H9 (cell line): ENCODE measurements around the gene SRGAP3. TPM values are rescaled to one million over a fixed set of nuclear protein-coding genes. Genes with fewer than 3 reads are reported as not detected.

ENCODE experiments used
- DNase-seq: peaks from one replicate; pipeline ENCODE4 v3.0.0-alpha.2; 2017
- H2AFZ ChIP-seq: one replicate; pipeline ENCODE4 v1.6.1; 2013; ENCODE audit warnings: mild to moderate bottlenecking, low read length, control low read depth, moderate library complexity
- H2AK5ac ChIP-seq: 2 replicates; pipeline ENCODE4 v1.6.1; 2013; ENCODE audit warnings: low read length, control low read depth, mixed read lengths; ENCODE audit not compliant: insufficient read length
- H2BK120ac ChIP-seq: one replicate; pipeline ENCODE4 v1.6.1; 2013; ENCODE audit warnings: low read depth, mild to moderate bottlenecking, low read length, control low read depth, inconsistent platforms; ENCODE audit not compliant: poor library complexity, severe bottlenecking
- H2BK12ac ChIP-seq: 2 replicates; pipeline ENCODE4 v1.6.1; 2013; ENCODE audit warnings: low read length, control low read depth, mixed read lengths, low read depth; ENCODE audit not compliant: insufficient read length
- H2BK15ac ChIP-seq: 2 replicates; pipeline ENCODE4 v1.6.1; 2013; ENCODE audit warnings: low read depth, low read length, control low read depth
- H2BK20ac ChIP-seq: one replicate; pipeline ENCODE4 v1.6.1; 2013; ENCODE audit warnings: low read depth, mild to moderate bottlenecking, low read length, control low read depth, inconsistent platforms; ENCODE audit not compliant: poor library complexity, severe bottlenecking
- H2BK5ac ChIP-seq: 2 replicates; pipeline ENCODE4 v1.6.1; 2013; ENCODE audit warnings: low read length, control low read depth, mixed read lengths; ENCODE audit not compliant: insufficient read length
- H3K14ac ChIP-seq: 2 replicates; pipeline ENCODE4 v1.6.1; 2013; ENCODE audit warnings: low read length, control low read depth; ENCODE audit not compliant: insufficient read depth
- H3K18ac ChIP-seq: 2 replicates; pipeline ENCODE4 v1.6.1; 2013; ENCODE audit warnings: low read depth, mild to moderate bottlenecking, mixed read lengths, low read length, control low read depth; ENCODE audit not compliant: insufficient read length
- H3K23ac ChIP-seq: 2 replicates; pipeline ENCODE4 v1.6.1; 2013; ENCODE audit warnings: low read length, control low read depth, mixed read lengths, low read depth; ENCODE audit not compliant: insufficient read length
- H3K23me2 ChIP-seq: 2 replicates; pipeline ENCODE4 v1.6.1; 2013; ENCODE audit warnings: low read depth, mild to moderate bottlenecking, mixed read lengths, low read length, control low read depth; ENCODE audit not compliant: insufficient read length, poor library complexity, severe bottlenecking
- H3K27ac ChIP-seq: 2 replicates; pipeline ENCODE4 v1.5.1; 2013; ENCODE audit warnings: low read length, control low read depth, mixed read lengths, low read depth; ENCODE audit not compliant: insufficient read length
- H3K27me3 ChIP-seq: 2 replicates; pipeline ENCODE4 v1.6.1; 2013; ENCODE audit warnings: low read length, control low read depth, inconsistent platforms; ENCODE audit not compliant: insufficient read depth
- H3K4ac ChIP-seq: 2 replicates; pipeline ENCODE4 v1.6.1; 2013; ENCODE audit warnings: low read depth, mild to moderate bottlenecking, control low read depth, inconsistent platforms, low read length, moderate library complexity
- H3K4me1 ChIP-seq: 2 replicates; pipeline ENCODE4 v1.6.1; 2013; ENCODE audit warnings: low read length, control low read depth, inconsistent platforms; ENCODE audit not compliant: insufficient read depth
- H3K4me2 ChIP-seq: 2 replicates; pipeline ENCODE4 v1.6.1; 2013; ENCODE audit warnings: low read length, control low read depth, mixed read lengths; ENCODE audit not compliant: insufficient read length, insufficient read depth
- H3K56ac ChIP-seq: 2 replicates; pipeline ENCODE4 v1.6.1; 2013; ENCODE audit warnings: low read depth, mild to moderate bottlenecking, mixed read lengths, low read length, control low read depth; ENCODE audit not compliant: insufficient read length
- H3K79me1 ChIP-seq: 2 replicates; pipeline ENCODE4 v1.6.1; 2013; ENCODE audit warnings: low read depth, mild to moderate bottlenecking, moderate library complexity, low read length, control low read depth, inconsistent platforms; ENCODE audit not compliant: insufficient read depth, poor library complexity, severe bottlenecking
- H3K79me2 ChIP-seq: 2 replicates; pipeline ENCODE4 v1.6.1; 2013; ENCODE audit warnings: low read length, control low read depth, inconsistent platforms; ENCODE audit not compliant: insufficient read depth
- H3K9ac ChIP-seq: 2 replicates; pipeline ENCODE4 v1.6.1; 2013; ENCODE audit warnings: low read length, control low read depth, mixed read lengths; ENCODE audit not compliant: insufficient read length; ENCODE audit errors: extremely low read depth
- H3K9me3 ChIP-seq: one replicate; pipeline ENCODE4 v1.6.1; 2013; ENCODE audit warnings: low read depth, low read length, inconsistent platforms; ENCODE audit not compliant: control insufficient read depth
- H3T11ph ChIP-seq: one replicate; pipeline ENCODE4 v1.6.1; 2013; ENCODE audit warnings: mild to moderate bottlenecking, low read length, control low read depth, inconsistent platforms
- H4K20me1 ChIP-seq: one replicate; pipeline ENCODE4 v1.6.1; 2013; ENCODE audit not compliant: control insufficient read depth, insufficient read length, insufficient read depth
- H4K5ac ChIP-seq: 2 replicates; pipeline ENCODE4 v1.6.1; 2013; ENCODE audit warnings: low read depth, mild to moderate bottlenecking, mixed read lengths, low read length, control low read depth; ENCODE audit not compliant: insufficient read length
- H4K8ac ChIP-seq: replicated peaks from 2 replicates; pipeline ENCODE4 v1.6.1; 2013; ENCODE audit warnings: low read length, control low read depth, mixed read lengths, low read depth; ENCODE audit not compliant: insufficient read length
- H4K91ac ChIP-seq: 2 replicates; pipeline ENCODE4 v1.6.1; 2013; ENCODE audit warnings: low read depth, mild to moderate bottlenecking, moderate library complexity, mixed read lengths, low read length, control low read depth; ENCODE audit not compliant: insufficient read length
- H3K27ac Mint-ChIP-seq, 3 experiments: 2 replicates in 2 of 3; 3 replicates in 1 of 3; pipeline ENCODE4 v1.8.0; 2020 to 2021; ENCODE audit warnings: mixed read lengths in 3 of 3, mild to moderate bottlenecking in 1 of 3, moderate library complexity in 1 of 3
- H3K27me3 Mint-ChIP-seq: 2 replicates; pipeline ENCODE4 v1.8.0; 2021; ENCODE audit warnings: low read depth, mild to moderate bottlenecking, moderate library complexity, mixed read lengths
- H3K36me3 Mint-ChIP-seq, 3 experiments: 2 replicates in 2 of 3; 3 replicates in 1 of 3; pipeline ENCODE4 v1.8.0; 2020 to 2021; ENCODE audit warnings: low read depth in 3 of 3, mixed read lengths in 3 of 3; ENCODE audit not compliant: insufficient read depth in 1 of 3
- H3K4me1 Mint-ChIP-seq, 2 experiments: 2 replicates each; pipeline ENCODE4 v1.8.0; 2020; ENCODE audit warnings: mixed read lengths in 2 of 2
- H3K4me3 Mint-ChIP-seq, 2 experiments: 2 replicates in 1 of 2; 3 replicates in 1 of 2; pipeline ENCODE4 v1.8.0; 2020 to 2021; ENCODE audit warnings: mild to moderate bottlenecking in 2 of 2, mixed read lengths in 2 of 2, moderate library complexity in 1 of 2
- H3K9me3 Mint-ChIP-seq, 2 experiments: 2 replicates in 1 of 2; 3 replicates in 1 of 2; pipeline ENCODE4 v1.8.0; 2020; ENCODE audit warnings: mild to moderate bottlenecking in 2 of 2, mixed read lengths in 2 of 2, moderate library complexity in 1 of 2
- WGBS: extraction: QIAGEN DNeasy Blood & Tissue Kit; methylation state at CpG from one replicate; pipeline ENCODE4 v1.1.7; 2013; ENCODE audit warnings: missing lambda C conversion rate, low lambda C conversion rate, mixed read lengths; ENCODE audit not compliant: insufficient read length; ENCODE audit errors: extremely low coverage; 5-methylcytosine and 5-hydroxymethylcytosine counted together
- total RNA-seq: library from RNA; stranded (reverse); gene quantifications from 2 replicates; pipeline ENCODE4 v1.2.1, GENCODE V29; 2021
- TF ChIP-seq, protein P1 (sequence below): fragments of 200-600 bp; sonication (generic); conservative IDR thresholded peaks from 3 replicates; pipeline ENCODE4 v1.8.0; 2021; ENCODE audit warnings: antibody characterized with exemption, mild to moderate bottlenecking

Gene SRGAP3
- total RNA-seq, 1 experiment from 2014 or later = 3.4 TPM

DNA sequence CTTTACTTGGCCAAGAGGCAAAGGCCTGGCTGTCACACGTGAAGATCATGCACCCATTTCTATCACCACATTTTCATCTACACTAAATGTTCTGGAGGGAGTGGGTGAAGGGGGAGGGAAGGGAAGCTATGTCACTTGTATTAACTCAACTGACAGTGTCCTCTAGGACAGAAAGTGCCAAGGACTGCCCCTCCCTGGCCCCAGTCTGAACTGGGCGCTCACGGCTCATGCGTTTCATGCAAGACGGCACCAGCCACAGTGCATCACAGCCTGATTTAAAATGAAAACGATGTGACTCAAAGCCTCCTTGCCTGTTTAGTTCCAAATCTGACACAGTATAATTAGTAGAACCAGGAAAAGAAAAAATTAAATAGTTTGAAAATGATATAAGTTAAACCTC lies 265.4 kb downstream of the SRGAP3 start:
- no peak overlapping the region for H3K4me3 Mint-ChIP-seq
- H3K79me2 ChIP-seq = no peaks in the 10 kb centered on the region

More for the DNA sequence above, 265.4 kb downstream of the SRGAP3 start:
- Mint-ChIP-seq H3K27ac (no peak overlapping the region), H3K9me3 (peaks cover 0 to 5% of the 10 kb centered on the region in 2 experiments; a peak in 2 of 5 replicates), H3K4me1 (peaks cover 5 to 6% of the 10 kb centered on the region in 2 experiments), H3K27me3 (peaks cover 16% of the 10 kb centered on the region), H3K36me3 (0 out of 7 replicates have a peak, but pooled peaks cover 0 to 1% (median 0%) of the 10 kb centered on the region in 3 experiments)
- Histone ChIP-seq H3K23me2 (no peaks in the 10 kb centered on the region), H2BK5ac (no peak overlapping the region), H3K23ac (no peak overlapping the region), H4K8ac (no peak overlapping the region), H3K79me1 (no peaks in the 10 kb centered on the region), H3K56ac (no peak overlapping the region), H3K18ac (no peak overlapping the region), H3K9ac (no peak overlapping the region), H3K14ac (no peak overlapping the region), H3K4ac (no peak overlapping the region), H3K4me1 (no peaks in the 10 kb centered on the region), H4K5ac (no peak overlapping the region), H2BK12ac (no peak overlapping the region), H2BK20ac (no peak overlapping the region), H3K9me3 (no peaks in the 10 kb centered on the region), H4K91ac (no peak overlapping the region), H2AK5ac (no peak overlapping the region), H2BK15ac (no peak overlapping the region), H3K27ac (no peak overlapping the region), H2AFZ (no peak overlapping the region), H2BK120ac (no peak overlapping the region), H3T11ph (no peak overlapping the region), H4K20me1 (no peaks in the 10 kb centered on the region), H3K4me2 (no peak overlapping the region), H3K27me3 (no peaks in the 10 kb centered on the region)
- TF ChIP-seq, protein P1, sequence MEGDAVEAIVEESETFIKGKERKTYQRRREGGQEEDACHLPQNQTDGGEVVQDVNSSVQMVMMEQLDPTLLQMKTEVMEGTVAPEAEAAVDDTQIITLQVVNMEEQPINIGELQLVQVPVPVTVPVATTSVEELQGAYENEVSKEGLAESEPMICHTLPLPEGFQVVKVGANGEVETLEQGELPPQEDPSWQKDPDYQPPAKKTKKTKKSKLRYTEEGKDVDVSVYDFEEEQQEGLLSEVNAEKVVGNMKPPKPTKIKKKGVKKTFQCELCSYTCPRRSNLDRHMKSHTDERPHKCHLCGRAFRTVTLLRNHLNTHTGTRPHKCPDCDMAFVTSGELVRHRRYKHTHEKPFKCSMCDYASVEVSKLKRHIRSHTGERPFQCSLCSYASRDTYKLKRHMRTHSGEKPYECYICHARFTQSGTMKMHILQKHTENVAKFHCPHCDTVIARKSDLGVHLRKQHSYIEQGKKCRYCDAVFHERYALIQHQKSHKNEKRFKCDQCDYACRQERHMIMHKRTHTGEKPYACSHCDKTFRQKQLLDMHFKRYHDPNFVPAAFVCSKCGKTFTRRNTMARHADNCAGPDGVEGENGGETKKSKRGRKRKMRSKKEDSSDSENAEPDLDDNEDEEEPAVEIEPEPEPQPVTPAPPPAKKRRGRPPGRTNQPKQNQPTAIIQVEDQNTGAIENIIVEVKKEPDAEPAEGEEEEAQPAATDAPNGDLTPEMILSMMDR = no peak
- no peak for DNase-seq
- no CpG with 5 or more reads among the region's 6 CpGs for WGBS
